Kidney tubule cell (primary cell): ENCODE data around the gene CHKA.

Experiments used
- DNase-seq: peaks from one replicate; pipeline ENCODE4 v3.0.0-alpha.2; 2018; ENCODE audit warnings: low spot score

Gene CHKA

GRCh38 chr11:68142441-68143309 lies 21.5 kb upstream of the CHKA start:
- DNase-seq, result no peak

- DNase-seq, result no peak
Observed at GRCh38 chr11:68142028-68142412, 20.8 kb upstream of the CHKA start.

DNA sequence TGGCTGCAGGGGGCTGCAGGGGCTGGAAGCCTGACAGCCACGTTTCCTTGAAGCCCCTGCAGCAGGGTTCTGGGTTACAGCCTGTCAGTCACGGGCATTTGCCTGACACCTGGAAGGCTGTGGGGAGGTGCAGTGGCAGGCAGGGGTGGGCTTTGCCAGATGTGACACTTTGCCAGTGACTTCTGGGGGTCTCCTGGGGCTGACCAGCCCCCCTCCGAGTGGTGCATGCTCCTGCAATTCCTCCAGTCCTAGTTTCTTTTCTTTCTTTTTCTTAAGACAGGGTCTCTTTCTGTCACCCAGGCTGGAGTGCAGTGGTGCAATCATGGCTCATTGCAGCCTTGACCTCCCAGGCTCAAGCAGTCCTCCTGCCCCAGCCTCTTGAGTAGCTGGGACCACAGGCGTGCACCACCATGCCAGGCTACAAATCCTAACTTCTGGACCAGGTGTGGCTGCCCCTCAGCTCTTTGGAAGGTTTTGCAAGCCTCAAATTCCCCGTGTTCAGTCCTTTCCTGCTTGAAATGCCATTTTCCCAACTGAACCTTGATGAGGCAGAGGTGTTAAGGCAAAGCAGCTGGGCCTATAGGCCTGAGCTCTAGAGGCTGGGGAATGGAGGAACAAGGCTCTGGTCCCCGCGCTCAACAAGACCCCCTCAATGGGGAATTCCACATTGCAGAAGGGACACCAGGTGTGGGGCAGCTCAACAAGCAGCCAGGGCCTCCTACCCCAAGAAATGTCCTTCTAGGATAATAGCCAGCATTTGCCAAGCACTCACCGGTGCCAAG lies 20.2 kb upstream of the CHKA start:
- no peak for DNase-seq

- no peak for DNase-seq
Observed at GRCh38 chr11:68140496-68141245, 19.5 kb upstream of the CHKA start.

- no peak for DNase-seq
Observed at GRCh38 chr11:68138237-68138636, 17.0 kb upstream of the CHKA start.

GRCh38 chr11:68137833-68138232 lies 16.6 kb upstream of the CHKA start:
- no peak for DNase-seq

DNA sequence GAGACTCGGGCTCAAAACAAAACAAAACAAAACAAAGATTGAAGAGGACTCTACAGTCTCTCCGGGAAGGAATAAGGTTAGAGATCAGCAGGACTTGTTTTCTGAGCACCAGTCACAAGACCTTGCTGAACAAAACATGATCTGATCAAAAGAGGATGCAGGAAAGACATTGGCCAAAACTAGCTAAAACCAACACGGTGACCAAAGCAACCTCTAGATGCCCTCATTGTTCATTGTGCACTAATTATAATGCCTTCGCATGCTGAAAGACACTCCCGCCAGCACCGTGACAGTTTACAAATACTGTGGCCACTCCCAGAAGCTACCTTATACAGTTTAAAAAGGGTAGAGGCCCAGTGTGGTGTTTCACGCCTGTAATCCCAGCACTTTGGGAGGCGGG lies 15.7 kb upstream of the CHKA start:
- no peak for DNase-seq

DNA sequence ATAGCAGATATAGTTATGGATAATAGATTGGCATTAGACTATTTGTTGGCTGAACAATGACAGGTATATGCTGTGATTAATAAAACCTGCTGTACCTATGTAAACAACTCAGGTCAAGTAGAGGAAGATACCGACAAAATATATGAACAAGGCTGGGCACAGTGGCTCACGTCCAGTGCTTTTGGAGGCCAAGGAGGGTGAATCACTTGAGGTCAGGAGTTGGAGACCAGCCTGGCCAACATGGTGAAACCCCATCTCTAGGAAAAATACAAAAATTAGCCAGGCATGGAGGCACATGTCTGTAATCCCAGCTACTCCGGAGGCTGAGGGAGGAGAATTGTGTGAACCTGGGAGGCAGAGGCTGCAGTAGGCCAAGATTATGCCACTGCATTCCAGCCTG lies 14.0 kb upstream of the CHKA start:
- DNase-seq, result no peak

DNA sequence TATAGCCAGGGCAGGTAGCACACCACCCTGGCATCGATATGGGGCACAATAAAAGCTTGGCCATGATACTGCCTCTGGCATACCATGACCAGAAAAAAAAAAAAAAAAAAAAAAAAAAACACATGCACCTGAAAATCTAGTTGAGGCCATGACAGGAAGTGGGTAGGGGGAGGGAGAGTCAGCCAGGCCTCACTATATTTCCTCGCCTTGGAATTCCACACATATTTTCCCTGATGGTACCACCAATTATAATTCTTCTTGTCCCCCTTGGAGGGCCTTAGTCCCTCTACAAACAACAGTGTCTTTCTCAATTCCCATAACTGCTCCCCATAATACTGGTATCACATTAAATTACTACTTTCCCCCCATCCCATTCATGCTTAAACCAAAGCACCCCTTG lies 12.6 kb upstream of the CHKA start:
- DNase-seq, result no peak

DNA sequence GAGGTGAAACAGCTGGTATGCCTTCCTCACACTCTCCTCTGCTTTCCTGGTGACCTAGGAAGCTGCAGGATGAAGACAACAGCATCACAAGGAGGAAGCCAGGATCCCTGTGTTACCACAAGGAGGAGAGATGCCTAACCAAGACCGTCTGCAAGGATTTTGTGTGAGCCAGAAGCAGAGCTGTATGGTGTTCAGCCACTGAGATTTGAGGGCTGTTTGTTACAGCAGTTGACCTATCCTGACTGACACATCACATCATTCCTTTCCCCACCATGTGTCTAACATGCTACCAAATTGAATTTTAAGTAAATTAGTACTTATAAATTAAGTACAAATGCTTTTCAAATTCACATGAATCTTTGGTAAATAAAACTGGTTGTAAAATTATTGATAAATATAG lies 8.9 kb upstream of the CHKA start:
- no peak for DNase-seq

- no peak for DNase-seq
Observed at GRCh38 chr11:68128682-68129327, 7.6 kb upstream of the CHKA start.

- DNase-seq, result peak; percentile 30
Observed at GRCh38 chr11:68127714-68128681, 6.8 kb upstream of the CHKA start.

DNA sequence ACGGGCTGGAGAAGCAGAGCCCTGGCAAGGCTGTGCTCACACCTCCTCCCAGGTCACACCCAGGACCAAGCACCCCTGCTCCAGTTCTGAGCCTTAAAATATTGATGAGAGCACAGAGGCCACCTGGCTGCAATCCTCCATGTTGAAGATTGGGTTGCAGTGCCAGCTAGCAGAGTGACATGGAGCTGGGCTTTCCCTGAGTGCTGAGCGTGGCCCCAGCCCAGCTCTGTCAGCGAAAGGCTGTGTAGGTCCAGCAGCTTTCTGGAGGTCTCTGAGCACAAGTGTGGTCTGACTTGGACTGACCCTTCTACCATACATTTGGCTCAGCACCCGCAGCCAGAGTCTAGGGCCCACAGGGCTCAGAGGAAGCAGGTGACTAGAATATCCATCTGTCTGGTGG lies 4.0 kb upstream of the CHKA start:
- no peak for DNase-seq

GRCh38 chr11:68122936-68123539 lies 1.9 kb upstream of the CHKA start:
- peak; percentile 76 for DNase-seq

DNA sequence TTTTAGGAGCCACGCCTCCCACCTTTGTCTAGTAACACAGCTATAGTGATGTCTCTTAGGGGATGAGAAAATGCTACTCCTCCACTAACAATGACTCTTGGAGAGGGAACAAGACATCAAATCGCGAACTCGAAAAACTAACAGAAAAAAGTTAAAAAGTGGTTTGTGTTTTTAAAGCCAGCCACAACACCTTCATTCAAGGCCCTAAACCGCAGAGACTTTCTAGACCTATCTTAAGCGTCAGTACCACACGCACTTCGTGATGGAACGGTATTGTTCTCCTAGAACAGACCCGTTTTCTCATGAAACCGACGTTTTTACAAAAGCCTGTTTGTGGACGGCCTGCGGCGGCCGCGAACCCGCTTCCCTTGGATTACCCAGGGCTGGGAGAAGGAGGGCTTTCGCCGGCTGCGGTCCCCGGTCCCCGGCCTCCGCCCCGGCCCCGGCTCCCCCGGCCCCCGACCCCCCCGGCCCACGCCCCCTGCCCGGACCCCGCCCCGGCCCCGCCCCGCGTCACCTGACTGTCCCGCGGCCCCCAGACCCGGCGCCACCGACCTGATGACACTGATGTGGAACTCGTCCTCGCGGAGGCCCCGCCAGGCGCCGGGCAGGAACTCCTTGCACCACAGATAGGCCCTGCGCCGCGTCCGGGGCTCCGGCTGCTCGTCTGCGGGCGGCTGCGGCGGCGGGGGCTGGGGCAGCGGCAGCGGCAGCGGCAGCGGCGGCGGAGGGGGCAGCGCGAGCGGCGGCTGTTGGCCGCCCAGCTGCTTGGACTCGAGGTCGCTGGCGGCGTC lies 718 bp downstream of the CHKA start:
- DNase-seq, result peak; percentile 44

GRCh38 chr11:68118706-68119448 lies 2.3 kb downstream of the CHKA start:
- DNase-seq, result peak; percentile 24

GRCh38 chr11:68117853-68118470 lies 3.2 kb downstream of the CHKA start:
- DNase-seq, result no peak

DNA sequence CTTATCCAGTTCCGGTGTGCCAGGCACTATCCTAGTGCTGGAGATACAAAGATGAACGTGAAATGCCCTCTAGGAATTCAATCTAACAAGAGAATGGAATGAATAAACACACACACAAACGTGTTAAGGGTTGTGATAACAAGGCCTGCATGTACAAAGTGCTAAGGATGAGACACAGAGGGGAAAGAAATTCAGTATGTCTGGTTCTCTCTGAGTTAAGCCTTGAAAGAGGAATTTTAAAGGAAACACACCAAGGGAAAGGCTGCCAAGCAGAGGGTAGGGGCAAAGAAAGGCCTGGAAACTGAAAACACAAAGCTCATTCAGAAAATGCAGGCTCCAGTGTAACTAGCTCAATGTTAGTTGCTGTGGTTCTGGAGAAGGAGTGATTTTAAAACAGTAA lies 4.2 kb downstream of the CHKA start:
- no peak for DNase-seq

GRCh38 chr11:68116126-68116525 lies 5.1 kb downstream of the CHKA start:
- no peak for DNase-seq
